WERI-Rb-1 (cell line): Measurements from ENCODE around the gene EDC3.
"Not testable (repeated sequence)": the region's sequence is repeated elsewhere in the genome, so short reads cannot be mapped to it uniquely, and the experiment has no call there.

Source experiments
- DNase-seq: peaks from one replicate; pipeline ENCODE4 v3.0.0-alpha.2; 2020
- H3K27ac ChIP-seq: fragments of 250-450 bp; sonication (Bioruptor Pico); 2 replicates; pipeline ENCODE4 v1.5.1; 2020; ENCODE audit warnings: mild to moderate bottlenecking, moderate library complexity
- H3K27me3 ChIP-seq: fragments of 250-450 bp; sonication (Bioruptor Pico); 2 replicates; pipeline ENCODE4 v1.5.1; 2021; ENCODE audit warnings: mild to moderate bottlenecking, low read depth, moderate library complexity; ENCODE audit not compliant: insufficient read depth, severe bottlenecking
- H3K36me3 ChIP-seq: fragments of 250-450 bp; sonication (Bioruptor Pico); 2 replicates; pipeline ENCODE4 v1.5.1; 2020; ENCODE audit warnings: mild to moderate bottlenecking, moderate library complexity
- H3K4me3 ChIP-seq: 2 replicates; pipeline ENCODE4 v1.5.1; 2011; ENCODE audit warnings: low read depth, mild to moderate bottlenecking, control low read depth, low read length
- H3K9me3 ChIP-seq: fragments of 250-450 bp; sonication (Bioruptor Pico); 2 replicates; pipeline ENCODE4 v1.5.1; 2021; ENCODE audit warnings: mild to moderate bottlenecking, moderate library complexity; ENCODE audit not compliant: severe bottlenecking
- CTCF ChIP-seq: IDR thresholded peaks from 2 replicates; pipeline ENCODE4 v1.5.1; 2011; ENCODE audit warnings: low read depth, mild to moderate bottlenecking, control low read depth, inconsistent platforms, low read length

The EDC3 gene

GRCh38 chr15:74695597-74696397 lies at the start of gene EDC3:
Gene EDC3, minus strand, starts transcription at chr15:74696024. Its CDS starts 20,900 bp downstream, at chr15:74675124.
- H3K27ac ChIP-seq, result peak within 1 kb of the TSS; percentile 88

GRCh38 chr15:74742422-74742821 lies 46.6 kb upstream of the EDC3 start:
- H3K36me3 ChIP-seq, result no peaks in the 10 kb centered on the region
- H3K9me3 ChIP-seq, result peaks cover 9% of the 10 kb centered on the region
- H3K27ac ChIP-seq, result no peak overlapping the region
- no peak overlapping the region for H3K4me3 ChIP-seq
- no peak for DNase-seq
- no peaks in the 10 kb centered on the region for H3K27me3 ChIP-seq
- no peak for TF ChIP-seq CTCF

More at GRCh38 chr15:74695597-74696397, at the start of gene EDC3:
- Histone ChIP-seq H3K36me3 (peaks cover 4% of the 10 kb centered on the region), H3K4me3 (peak within 1 kb of the TSS; percentile 86), H3K9me3 (no peaks in the 10 kb centered on the region), H3K27me3 (peaks cover 13% of the 10 kb centered on the region)
- TF ChIP-seq CTCF, result no peak
- peak; percentile 85 for DNase-seq

GRCh38 chr15:74738239-74738638 lies 42.4 kb upstream of the EDC3 start:
- H3K4me3 ChIP-seq, H3K27ac ChIP-seq, H3K36me3 ChIP-seq, DNase-seq, H3K9me3 ChIP-seq, H3K27me3 ChIP-seq: not testable (repeated sequence)

- H3K27me3 ChIP-seq, result no peaks in the 10 kb centered on the region
- H3K27ac ChIP-seq, result no peak overlapping the region
- TF ChIP-seq CTCF, result no peak
- DNase-seq, result no peak
- H3K4me3 ChIP-seq, result no peak overlapping the region
- no peaks in the 10 kb centered on the region for H3K9me3 ChIP-seq
- no peaks in the 10 kb centered on the region for H3K36me3 ChIP-seq
Measured at GRCh38 chr15:74735305-74735704, 39.5 kb upstream of the EDC3 start.

GRCh38 chr15:74733269-74733668 lies 37.4 kb upstream of the EDC3 start:
- no peak for DNase-seq
- Histone ChIP-seq H3K27ac (no peak overlapping the region), H3K27me3 (no peaks in the 10 kb centered on the region), H3K4me3 (no peak overlapping the region), H3K36me3 (no peaks in the 10 kb centered on the region), H3K9me3 (no peaks in the 10 kb centered on the region)
- no peak for TF ChIP-seq CTCF

GRCh38 chr15:74732846-74733245 lies 37.0 kb upstream of the EDC3 start:
- H3K27ac ChIP-seq, result no peak overlapping the region
- H3K36me3 ChIP-seq, result no peaks in the 10 kb centered on the region
- no peaks in the 10 kb centered on the region for H3K9me3 ChIP-seq
- no peak for TF ChIP-seq CTCF
- H3K4me3 ChIP-seq, result no peak overlapping the region
- no peaks in the 10 kb centered on the region for H3K27me3 ChIP-seq
- DNase-seq, result no peak
